GM12873 (cell line): Measurements from ENCODE around the gene HHAT.

Experiments used
- TF ChIP-seq, protein P1 (sequence below): IDR thresholded peaks from 2 replicates; pipeline ENCODE4 v1.5.1; 2012; ENCODE audit warnings: low read depth, mild to moderate bottlenecking, moderate library complexity, low read length, control low read depth; ENCODE audit not compliant: insufficient read depth; ENCODE audit errors: missing control alignments

HHAT gene

DNA sequence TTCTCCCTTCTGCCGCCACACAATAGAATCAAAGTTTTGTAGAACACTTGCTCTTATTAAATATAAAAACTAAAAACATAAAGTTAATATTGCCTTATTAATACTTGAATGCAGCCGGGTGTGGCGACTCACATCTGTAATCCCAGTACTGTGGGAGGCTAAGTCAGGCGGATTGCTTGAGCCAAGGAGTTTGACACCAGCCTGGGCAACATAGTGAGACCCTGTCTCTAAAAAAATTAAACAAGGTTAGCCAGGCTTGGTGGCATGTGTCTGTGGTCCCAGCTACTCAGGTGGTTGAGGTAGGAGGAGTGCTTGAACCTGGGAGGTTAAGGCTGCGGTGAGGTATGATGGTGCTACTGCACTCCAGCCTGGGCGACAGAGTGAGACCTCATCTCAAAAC is 13.2 kb upstream of the HHAT start:
- TF ChIP-seq, protein P1, sequence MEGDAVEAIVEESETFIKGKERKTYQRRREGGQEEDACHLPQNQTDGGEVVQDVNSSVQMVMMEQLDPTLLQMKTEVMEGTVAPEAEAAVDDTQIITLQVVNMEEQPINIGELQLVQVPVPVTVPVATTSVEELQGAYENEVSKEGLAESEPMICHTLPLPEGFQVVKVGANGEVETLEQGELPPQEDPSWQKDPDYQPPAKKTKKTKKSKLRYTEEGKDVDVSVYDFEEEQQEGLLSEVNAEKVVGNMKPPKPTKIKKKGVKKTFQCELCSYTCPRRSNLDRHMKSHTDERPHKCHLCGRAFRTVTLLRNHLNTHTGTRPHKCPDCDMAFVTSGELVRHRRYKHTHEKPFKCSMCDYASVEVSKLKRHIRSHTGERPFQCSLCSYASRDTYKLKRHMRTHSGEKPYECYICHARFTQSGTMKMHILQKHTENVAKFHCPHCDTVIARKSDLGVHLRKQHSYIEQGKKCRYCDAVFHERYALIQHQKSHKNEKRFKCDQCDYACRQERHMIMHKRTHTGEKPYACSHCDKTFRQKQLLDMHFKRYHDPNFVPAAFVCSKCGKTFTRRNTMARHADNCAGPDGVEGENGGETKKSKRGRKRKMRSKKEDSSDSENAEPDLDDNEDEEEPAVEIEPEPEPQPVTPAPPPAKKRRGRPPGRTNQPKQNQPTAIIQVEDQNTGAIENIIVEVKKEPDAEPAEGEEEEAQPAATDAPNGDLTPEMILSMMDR = no peak

DNA sequence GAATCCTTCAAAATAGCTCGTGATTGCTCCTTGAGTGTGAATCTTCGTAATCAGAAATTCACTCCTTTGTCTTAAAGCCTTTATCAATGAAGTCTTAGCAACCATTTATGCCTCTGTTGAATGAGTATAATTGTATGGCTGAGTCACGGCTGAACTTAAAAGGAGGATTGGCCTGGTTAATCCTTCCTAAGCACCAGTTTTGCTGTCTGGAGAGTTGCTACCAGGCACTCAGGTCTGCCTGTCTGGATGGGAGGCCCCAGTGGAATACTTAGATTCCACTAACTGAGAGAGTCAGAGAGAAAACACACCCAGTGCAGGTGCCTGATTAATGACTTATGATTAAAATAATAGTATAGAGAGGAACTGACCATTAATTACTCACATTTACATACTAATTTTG is 7.6 kb upstream of the HHAT start:
- TF ChIP-seq, protein P1 = no peak

DNA sequence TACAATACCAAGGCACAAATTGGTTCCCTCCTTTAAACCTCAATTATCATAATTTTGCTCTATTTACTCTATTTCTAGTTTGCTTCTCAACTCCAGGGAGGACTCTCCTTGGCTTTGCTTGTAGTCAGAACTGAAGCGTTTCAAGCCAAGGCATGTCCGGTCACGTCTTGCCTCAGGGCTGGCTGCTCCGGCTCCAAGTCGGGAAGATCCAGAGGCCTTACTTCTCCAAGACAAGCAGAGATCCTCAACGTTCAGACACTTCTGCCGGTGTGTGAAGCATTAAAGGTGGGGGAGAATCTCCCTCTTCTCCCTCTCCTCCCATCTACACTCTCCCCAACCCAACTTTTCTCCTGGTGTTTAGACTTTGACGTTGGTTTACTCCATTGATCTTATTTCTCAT is 7.2 kb upstream of the HHAT start:
- TF ChIP-seq, protein P1 = no peak

DNA sequence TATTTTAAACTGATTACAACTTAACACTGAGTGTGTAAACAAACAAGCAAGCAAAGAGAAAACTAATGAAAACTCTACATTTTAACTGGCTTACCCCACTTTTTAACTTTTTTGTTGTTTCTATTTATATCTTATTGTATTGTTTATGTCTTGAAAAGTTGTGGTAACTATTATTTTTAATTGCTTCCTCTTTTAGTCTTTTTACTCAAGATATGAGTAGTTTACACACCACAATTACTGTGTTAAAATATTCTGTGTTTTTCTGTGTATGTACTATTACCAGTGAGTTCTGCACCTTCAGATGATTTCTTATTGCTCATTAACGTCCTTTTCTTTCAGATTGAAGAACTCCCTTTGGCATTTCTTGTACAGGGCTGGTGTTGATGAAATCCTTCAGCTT is 4.7 kb upstream of the HHAT start:
- TF ChIP-seq, protein P1 = no peak

DNA sequence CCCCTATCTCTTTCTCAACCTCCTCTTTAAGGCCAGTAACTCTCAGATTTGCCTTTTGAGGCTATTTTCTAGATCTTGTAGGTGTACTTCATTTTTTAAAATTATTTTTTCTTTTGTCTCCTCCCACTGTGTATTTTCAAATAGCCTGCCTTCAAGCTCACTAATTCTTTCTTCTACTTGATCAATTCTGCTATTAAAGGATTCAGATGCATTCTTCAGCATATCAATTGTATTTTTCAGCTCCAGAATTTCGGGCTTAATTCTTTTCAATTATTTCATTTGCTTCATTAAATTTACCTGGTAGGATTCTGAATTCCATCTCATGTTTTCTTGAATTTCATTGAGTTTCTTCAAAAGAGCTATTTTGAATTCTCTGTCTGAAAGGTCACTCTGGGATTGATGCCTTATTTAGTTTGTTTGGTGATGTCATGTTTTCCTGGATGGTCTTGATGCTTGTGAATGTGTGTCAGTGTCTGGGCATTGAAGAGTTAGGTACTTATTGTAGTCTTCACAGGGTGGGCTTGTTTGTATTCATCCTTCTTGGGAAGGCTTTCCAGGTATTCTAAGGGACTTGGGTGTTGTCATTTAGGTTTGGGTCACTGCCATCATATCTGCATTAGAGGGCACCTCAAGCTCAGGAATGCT is 3.6 kb upstream of the HHAT start:
- TF ChIP-seq, protein P1 = no peak

DNA sequence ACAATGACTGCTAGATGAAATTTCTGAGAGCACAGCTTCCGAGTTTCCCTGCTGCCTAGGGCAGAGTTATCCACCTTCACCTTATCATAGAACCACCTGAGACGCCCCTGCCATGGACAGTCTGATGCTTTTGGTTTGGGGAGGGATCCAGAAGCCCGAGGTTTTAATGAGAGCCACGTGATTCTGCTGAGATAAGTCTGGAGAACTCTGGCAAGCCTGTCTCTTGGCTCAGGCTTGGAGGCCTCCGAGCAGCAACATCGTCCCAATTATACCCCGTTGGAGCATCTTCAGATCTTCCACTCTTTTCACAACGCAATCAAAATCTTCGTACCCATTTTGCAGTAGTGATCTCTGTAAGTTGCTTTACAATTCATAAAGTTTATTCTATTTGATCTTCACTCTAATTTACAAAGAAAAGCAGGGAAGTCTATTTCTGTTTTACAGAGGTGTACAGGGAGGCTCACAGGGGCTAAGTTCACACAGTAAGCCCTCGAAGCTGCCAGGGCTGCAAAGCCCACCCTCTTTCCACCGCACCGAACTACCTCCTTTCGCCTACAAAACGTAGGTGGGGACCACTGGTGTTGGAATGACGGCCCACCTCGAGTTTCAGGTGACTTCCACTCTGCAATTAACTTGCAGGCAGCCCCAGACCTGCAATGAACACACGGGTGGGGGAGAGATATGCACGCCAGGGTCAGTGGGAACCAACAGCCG is 513 bp upstream of the HHAT start:
- TF ChIP-seq, protein P1 = no peak

DNA sequence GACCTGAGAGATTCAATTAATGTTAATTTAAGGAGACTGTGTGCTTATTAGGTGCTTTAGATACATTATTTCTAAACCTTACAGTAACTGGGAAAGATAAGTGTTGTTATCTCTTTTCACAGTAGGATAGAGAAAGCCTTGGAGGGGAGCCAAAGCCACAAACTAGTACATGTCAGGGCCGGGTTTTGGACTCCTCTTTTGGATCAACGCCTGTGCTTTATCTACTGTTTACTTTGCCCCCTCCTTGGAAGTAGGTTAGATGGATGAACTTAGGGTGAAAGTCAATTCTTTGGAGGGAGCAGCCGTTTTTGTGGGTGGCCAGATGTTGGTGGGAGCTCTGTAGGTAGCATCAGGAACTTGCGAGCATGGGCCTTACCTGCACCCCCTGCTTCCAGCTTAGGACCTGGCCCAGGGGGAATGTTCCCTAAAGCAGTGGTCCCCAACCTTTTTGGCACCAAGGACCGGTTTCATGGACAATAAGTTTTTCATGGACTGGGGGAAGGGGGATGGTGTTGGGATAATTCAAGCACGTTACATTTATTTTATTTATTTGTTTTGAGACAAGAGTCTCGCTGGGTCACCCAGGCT is 1.7 kb downstream of the HHAT start:
- TF ChIP-seq, protein P1 = no peak
